H9 (cell line): ENCODE measurements around the gene ST7L. TPM values are rescaled to one million over a fixed set of nuclear protein-coding genes. Genes with fewer than 3 reads are reported as not detected.

Source experiments
- DNase-seq: peaks from one replicate; pipeline ENCODE4 v3.0.0-alpha.2; 2017
- H2AFZ ChIP-seq: one replicate; pipeline ENCODE4 v1.6.1; 2013; ENCODE audit warnings: mild to moderate bottlenecking, low read length, control low read depth, moderate library complexity
- H2AK5ac ChIP-seq: 2 replicates; pipeline ENCODE4 v1.6.1; 2013; ENCODE audit warnings: low read length, control low read depth, mixed read lengths; ENCODE audit not compliant: insufficient read length
- H2BK120ac ChIP-seq: one replicate; pipeline ENCODE4 v1.6.1; 2013; ENCODE audit warnings: low read depth, mild to moderate bottlenecking, low read length, control low read depth, inconsistent platforms; ENCODE audit not compliant: poor library complexity, severe bottlenecking
- H2BK12ac ChIP-seq: 2 replicates; pipeline ENCODE4 v1.6.1; 2013; ENCODE audit warnings: low read length, control low read depth, mixed read lengths, low read depth; ENCODE audit not compliant: insufficient read length
- H2BK15ac ChIP-seq: 2 replicates; pipeline ENCODE4 v1.6.1; 2013; ENCODE audit warnings: low read depth, low read length, control low read depth
- H2BK20ac ChIP-seq: one replicate; pipeline ENCODE4 v1.6.1; 2013; ENCODE audit warnings: low read depth, mild to moderate bottlenecking, low read length, control low read depth, inconsistent platforms; ENCODE audit not compliant: poor library complexity, severe bottlenecking
- H2BK5ac ChIP-seq: 2 replicates; pipeline ENCODE4 v1.6.1; 2013; ENCODE audit warnings: low read length, control low read depth, mixed read lengths; ENCODE audit not compliant: insufficient read length
- H3K14ac ChIP-seq: 2 replicates; pipeline ENCODE4 v1.6.1; 2013; ENCODE audit warnings: low read length, control low read depth; ENCODE audit not compliant: insufficient read depth
- H3K18ac ChIP-seq: 2 replicates; pipeline ENCODE4 v1.6.1; 2013; ENCODE audit warnings: low read depth, mild to moderate bottlenecking, mixed read lengths, low read length, control low read depth; ENCODE audit not compliant: insufficient read length
- H3K23ac ChIP-seq: 2 replicates; pipeline ENCODE4 v1.6.1; 2013; ENCODE audit warnings: low read length, control low read depth, mixed read lengths, low read depth; ENCODE audit not compliant: insufficient read length
- H3K23me2 ChIP-seq: 2 replicates; pipeline ENCODE4 v1.6.1; 2013; ENCODE audit warnings: low read depth, mild to moderate bottlenecking, mixed read lengths, low read length, control low read depth; ENCODE audit not compliant: insufficient read length, poor library complexity, severe bottlenecking
- H3K27ac ChIP-seq: 2 replicates; pipeline ENCODE4 v1.5.1; 2013; ENCODE audit warnings: low read length, control low read depth, mixed read lengths, low read depth; ENCODE audit not compliant: insufficient read length
- H3K27me3 ChIP-seq: 2 replicates; pipeline ENCODE4 v1.6.1; 2013; ENCODE audit warnings: low read length, control low read depth, inconsistent platforms; ENCODE audit not compliant: insufficient read depth
- H3K4ac ChIP-seq: 2 replicates; pipeline ENCODE4 v1.6.1; 2013; ENCODE audit warnings: low read depth, mild to moderate bottlenecking, control low read depth, inconsistent platforms, low read length, moderate library complexity
- H3K4me1 ChIP-seq: 2 replicates; pipeline ENCODE4 v1.6.1; 2013; ENCODE audit warnings: low read length, control low read depth, inconsistent platforms; ENCODE audit not compliant: insufficient read depth
- H3K4me2 ChIP-seq: 2 replicates; pipeline ENCODE4 v1.6.1; 2013; ENCODE audit warnings: low read length, control low read depth, mixed read lengths; ENCODE audit not compliant: insufficient read length, insufficient read depth
- H3K56ac ChIP-seq: 2 replicates; pipeline ENCODE4 v1.6.1; 2013; ENCODE audit warnings: low read depth, mild to moderate bottlenecking, mixed read lengths, low read length, control low read depth; ENCODE audit not compliant: insufficient read length
- H3K79me1 ChIP-seq: 2 replicates; pipeline ENCODE4 v1.6.1; 2013; ENCODE audit warnings: low read depth, mild to moderate bottlenecking, moderate library complexity, low read length, control low read depth, inconsistent platforms; ENCODE audit not compliant: insufficient read depth, poor library complexity, severe bottlenecking
- H3K79me2 ChIP-seq: 2 replicates; pipeline ENCODE4 v1.6.1; 2013; ENCODE audit warnings: low read length, control low read depth, inconsistent platforms; ENCODE audit not compliant: insufficient read depth
- H3K9ac ChIP-seq: 2 replicates; pipeline ENCODE4 v1.6.1; 2013; ENCODE audit warnings: low read length, control low read depth, mixed read lengths; ENCODE audit not compliant: insufficient read length; ENCODE audit errors: extremely low read depth
- H3K9me3 ChIP-seq: one replicate; pipeline ENCODE4 v1.6.1; 2013; ENCODE audit warnings: low read depth, low read length, inconsistent platforms; ENCODE audit not compliant: control insufficient read depth
- H3T11ph ChIP-seq: one replicate; pipeline ENCODE4 v1.6.1; 2013; ENCODE audit warnings: mild to moderate bottlenecking, low read length, control low read depth, inconsistent platforms
- H4K20me1 ChIP-seq: one replicate; pipeline ENCODE4 v1.6.1; 2013; ENCODE audit not compliant: control insufficient read depth, insufficient read length, insufficient read depth
- H4K5ac ChIP-seq: 2 replicates; pipeline ENCODE4 v1.6.1; 2013; ENCODE audit warnings: low read depth, mild to moderate bottlenecking, mixed read lengths, low read length, control low read depth; ENCODE audit not compliant: insufficient read length
- H4K8ac ChIP-seq: replicated peaks from 2 replicates; pipeline ENCODE4 v1.6.1; 2013; ENCODE audit warnings: low read length, control low read depth, mixed read lengths, low read depth; ENCODE audit not compliant: insufficient read length
- H4K91ac ChIP-seq: 2 replicates; pipeline ENCODE4 v1.6.1; 2013; ENCODE audit warnings: low read depth, mild to moderate bottlenecking, moderate library complexity, mixed read lengths, low read length, control low read depth; ENCODE audit not compliant: insufficient read length
- H3K27ac Mint-ChIP-seq, 3 experiments: 2 replicates in 2 of 3; 3 replicates in 1 of 3; pipeline ENCODE4 v1.8.0; 2020 to 2021; ENCODE audit warnings: mixed read lengths in 3 of 3, mild to moderate bottlenecking in 1 of 3, moderate library complexity in 1 of 3
- H3K27me3 Mint-ChIP-seq: 2 replicates; pipeline ENCODE4 v1.8.0; 2021; ENCODE audit warnings: low read depth, mild to moderate bottlenecking, moderate library complexity, mixed read lengths
- H3K36me3 Mint-ChIP-seq, 3 experiments: 2 replicates in 2 of 3; 3 replicates in 1 of 3; pipeline ENCODE4 v1.8.0; 2020 to 2021; ENCODE audit warnings: low read depth in 3 of 3, mixed read lengths in 3 of 3; ENCODE audit not compliant: insufficient read depth in 1 of 3
- H3K4me1 Mint-ChIP-seq, 2 experiments: 2 replicates each; pipeline ENCODE4 v1.8.0; 2020; ENCODE audit warnings: mixed read lengths in 2 of 2
- H3K4me3 Mint-ChIP-seq, 2 experiments: 2 replicates in 1 of 2; 3 replicates in 1 of 2; pipeline ENCODE4 v1.8.0; 2020 to 2021; ENCODE audit warnings: mild to moderate bottlenecking in 2 of 2, mixed read lengths in 2 of 2, moderate library complexity in 1 of 2
- H3K9me3 Mint-ChIP-seq, 2 experiments: 2 replicates in 1 of 2; 3 replicates in 1 of 2; pipeline ENCODE4 v1.8.0; 2020; ENCODE audit warnings: mild to moderate bottlenecking in 2 of 2, mixed read lengths in 2 of 2, moderate library complexity in 1 of 2
- total RNA-seq: library from RNA; stranded (reverse); gene quantifications from 2 replicates; pipeline ENCODE4 v1.2.1, GENCODE V29; 2021
- TF ChIP-seq, protein P1 (sequence below): fragments of 200-600 bp; sonication (generic); conservative IDR thresholded peaks from 3 replicates; pipeline ENCODE4 v1.8.0; 2021; ENCODE audit warnings: antibody characterized with exemption, mild to moderate bottlenecking

Gene ST7L
- total RNA-seq, 1 experiment from 2014 or later, result 16.0 TPM

DNA sequence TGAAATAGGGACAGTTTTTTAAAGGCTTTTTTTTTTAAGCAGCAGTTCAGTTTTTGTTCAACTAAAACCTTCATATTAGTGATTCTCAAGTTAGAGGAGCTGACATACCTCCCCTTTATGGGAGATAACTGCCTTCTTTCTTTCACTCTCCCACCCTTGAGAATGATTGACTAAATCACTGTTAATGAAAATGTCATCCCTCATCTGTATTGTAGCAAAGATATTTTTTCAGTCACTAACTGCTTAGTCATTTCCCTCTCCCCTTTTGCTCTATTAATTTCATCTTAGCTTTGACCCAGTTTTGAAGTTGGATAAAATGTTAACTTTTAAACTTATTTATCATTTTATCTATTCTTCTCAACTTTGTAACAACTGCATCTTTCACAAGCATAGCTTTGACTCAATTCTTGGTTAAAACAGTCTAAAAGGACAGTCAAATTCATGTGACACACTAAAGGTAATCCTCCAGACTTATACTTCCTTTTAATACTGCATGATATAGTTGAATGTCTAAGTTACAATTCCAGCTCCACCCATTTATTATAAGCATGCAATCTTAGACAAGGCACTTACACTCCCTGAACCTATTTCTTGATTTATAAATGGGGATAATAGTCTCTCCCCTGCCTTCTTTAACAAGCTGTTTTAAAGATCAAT is 17.8 kb upstream of the ST7L start:
- no peak overlapping the region for H2BK5ac ChIP-seq
- H3K4me3 Mint-ChIP-seq, result no peak overlapping the region

More for the DNA sequence above, 17.8 kb upstream of the ST7L start:
- Histone ChIP-seq H4K91ac (no peak overlapping the region), H3K18ac (no peak overlapping the region), H2AK5ac (no peak overlapping the region), H3K9me3 (no peaks in the 10 kb centered on the region), H2BK120ac (no peak overlapping the region), H2BK15ac (no peak overlapping the region), H3K4ac (no peak overlapping the region), H3K79me1 (no peaks in the 10 kb centered on the region), H3K56ac (no peak overlapping the region), H3K23ac (no peak overlapping the region), H3K9ac (no peak overlapping the region), H4K20me1 (no peaks in the 10 kb centered on the region), H2BK12ac (no peak overlapping the region), H3K27ac (no peak overlapping the region), H3K79me2 (peaks cover 8% of the 10 kb centered on the region; the same call in 1 of the 2 replicates), H3K4me1 (no peaks in the 10 kb centered on the region), H4K8ac (no peak overlapping the region), H2BK20ac (no peak overlapping the region), H3K27me3 (no peaks in the 10 kb centered on the region), H3K14ac (no peak overlapping the region), H3T11ph (no peak overlapping the region), H2AFZ (no peak overlapping the region), H3K23me2 (no peaks in the 10 kb centered on the region), H3K4me2 (no peak overlapping the region), H4K5ac (no peak overlapping the region)
- Mint-ChIP-seq H3K4me1 (peaks cover 0 to 7% of the 10 kb centered on the region in 2 experiments; a peak in 2 of 4 replicates), H3K27ac (no peak overlapping the region), H3K9me3 (peaks cover 5 to 7% of the 10 kb centered on the region in 2 experiments; a peak in 3 of 5 replicates), H3K27me3 (no peaks in the 10 kb centered on the region), H3K36me3 (peaks cover 8 to 11% (median 9%) of the 10 kb centered on the region in 3 experiments)
- DNase-seq, result no peak
- TF ChIP-seq, protein P1, sequence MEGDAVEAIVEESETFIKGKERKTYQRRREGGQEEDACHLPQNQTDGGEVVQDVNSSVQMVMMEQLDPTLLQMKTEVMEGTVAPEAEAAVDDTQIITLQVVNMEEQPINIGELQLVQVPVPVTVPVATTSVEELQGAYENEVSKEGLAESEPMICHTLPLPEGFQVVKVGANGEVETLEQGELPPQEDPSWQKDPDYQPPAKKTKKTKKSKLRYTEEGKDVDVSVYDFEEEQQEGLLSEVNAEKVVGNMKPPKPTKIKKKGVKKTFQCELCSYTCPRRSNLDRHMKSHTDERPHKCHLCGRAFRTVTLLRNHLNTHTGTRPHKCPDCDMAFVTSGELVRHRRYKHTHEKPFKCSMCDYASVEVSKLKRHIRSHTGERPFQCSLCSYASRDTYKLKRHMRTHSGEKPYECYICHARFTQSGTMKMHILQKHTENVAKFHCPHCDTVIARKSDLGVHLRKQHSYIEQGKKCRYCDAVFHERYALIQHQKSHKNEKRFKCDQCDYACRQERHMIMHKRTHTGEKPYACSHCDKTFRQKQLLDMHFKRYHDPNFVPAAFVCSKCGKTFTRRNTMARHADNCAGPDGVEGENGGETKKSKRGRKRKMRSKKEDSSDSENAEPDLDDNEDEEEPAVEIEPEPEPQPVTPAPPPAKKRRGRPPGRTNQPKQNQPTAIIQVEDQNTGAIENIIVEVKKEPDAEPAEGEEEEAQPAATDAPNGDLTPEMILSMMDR, result no peak
